Activated CD4-positive, alpha-beta T cell treated with anti-CD3 and anti-CD28 coated beads for 4 hours (primary cell): Measurements from ENCODE around the gene AGAP1.

Experiments
- DNase-seq, 2 donors: peaks; one replicate each; pipeline ENCODE4 v3.0.0-alpha.2; 2020

Gene AGAP1

DNA sequence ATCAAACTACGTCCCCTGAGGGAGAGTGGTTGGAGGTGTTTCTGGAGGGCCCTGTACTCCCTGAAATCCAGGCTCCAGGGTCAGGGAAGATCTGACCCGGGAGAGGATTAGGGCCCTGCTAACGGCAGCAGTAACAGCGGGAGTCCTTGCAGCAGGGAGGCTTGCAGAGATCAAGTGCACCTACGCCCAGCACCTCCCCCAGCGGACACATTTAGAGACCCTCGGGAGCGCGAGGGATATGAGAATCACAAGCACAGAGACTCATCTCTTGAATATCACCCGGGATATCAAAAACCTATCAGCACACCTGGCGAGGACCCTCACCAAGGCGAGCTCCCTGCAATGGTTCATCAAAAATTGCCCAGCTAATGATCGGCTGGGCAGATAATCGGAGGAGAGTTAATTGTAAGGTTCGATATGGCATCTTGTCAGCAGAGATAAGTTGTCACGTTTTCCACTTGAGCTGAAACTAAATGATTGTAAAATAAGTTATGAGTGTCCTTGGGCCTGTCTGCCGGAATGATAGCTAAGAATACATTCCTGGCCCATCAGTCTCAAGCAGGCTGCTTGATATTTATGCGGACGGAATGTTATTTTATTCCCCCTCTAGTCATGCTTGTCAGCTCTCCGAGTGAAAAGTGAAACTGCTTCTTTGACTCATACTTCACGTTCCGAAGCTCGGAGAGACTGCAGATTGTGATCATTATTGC is 464.5 kb downstream of the AGAP1 start:
- DNase-seq, result no peak

DNA sequence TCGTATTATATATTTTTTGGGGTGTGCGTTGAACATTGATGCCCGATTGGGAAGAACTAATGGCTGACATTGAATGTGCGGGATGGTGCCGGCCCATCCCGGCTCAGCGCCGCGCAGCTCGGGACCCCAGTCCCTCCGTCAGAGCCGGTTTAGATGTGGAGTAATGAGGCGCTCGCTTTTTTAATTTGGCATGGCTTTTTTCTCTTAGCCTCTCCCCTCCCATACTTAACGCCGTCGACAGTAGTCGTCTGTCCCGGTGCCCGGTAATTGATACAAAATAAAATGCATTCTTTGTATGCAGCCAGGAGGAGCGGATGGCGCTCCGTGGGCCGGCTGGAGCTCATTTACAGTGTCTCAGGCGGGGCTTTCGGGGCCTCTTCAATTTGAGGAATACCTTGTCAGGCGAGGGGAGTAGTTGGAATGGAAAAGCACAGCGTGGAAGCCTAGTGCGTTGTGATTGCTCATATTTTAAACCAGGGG is 465.1 kb downstream of the AGAP1 start:
- no peak for DNase-seq

DNA sequence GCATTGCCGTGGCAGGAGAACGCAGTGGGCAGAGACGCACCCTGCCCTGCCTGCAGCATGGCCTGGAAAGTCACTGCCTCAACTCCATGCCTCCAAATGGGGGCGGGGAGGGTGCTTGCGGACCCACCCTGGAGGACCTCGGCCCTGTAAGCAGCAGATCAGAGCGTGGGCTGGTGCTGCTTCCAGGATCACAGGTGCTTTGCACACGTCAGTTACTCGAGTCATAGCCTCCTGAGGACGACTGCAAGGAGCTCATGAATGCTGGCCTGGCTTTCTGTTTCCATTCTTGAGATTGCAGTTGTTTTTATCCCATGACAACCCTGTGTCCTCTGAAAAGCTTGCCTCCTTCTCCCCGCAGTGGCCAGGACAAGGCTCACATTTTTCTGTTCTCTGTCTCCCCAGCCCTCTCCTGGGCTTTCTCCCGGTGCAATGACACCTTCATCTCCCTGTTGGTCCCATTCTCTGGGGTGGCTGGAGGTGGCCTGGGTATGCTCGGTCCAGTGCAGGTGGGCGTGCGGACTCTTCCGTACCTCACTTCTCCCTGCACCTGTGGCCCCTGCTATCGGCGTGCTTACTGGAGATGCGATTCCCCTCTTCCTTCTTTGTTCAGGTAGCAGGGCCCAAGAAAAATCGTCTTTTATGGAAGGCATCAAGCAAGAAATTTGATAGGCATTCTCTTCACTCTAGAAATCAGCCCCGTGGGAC is 466.3 kb downstream of the AGAP1 start:
- no peak for DNase-seq

DNA sequence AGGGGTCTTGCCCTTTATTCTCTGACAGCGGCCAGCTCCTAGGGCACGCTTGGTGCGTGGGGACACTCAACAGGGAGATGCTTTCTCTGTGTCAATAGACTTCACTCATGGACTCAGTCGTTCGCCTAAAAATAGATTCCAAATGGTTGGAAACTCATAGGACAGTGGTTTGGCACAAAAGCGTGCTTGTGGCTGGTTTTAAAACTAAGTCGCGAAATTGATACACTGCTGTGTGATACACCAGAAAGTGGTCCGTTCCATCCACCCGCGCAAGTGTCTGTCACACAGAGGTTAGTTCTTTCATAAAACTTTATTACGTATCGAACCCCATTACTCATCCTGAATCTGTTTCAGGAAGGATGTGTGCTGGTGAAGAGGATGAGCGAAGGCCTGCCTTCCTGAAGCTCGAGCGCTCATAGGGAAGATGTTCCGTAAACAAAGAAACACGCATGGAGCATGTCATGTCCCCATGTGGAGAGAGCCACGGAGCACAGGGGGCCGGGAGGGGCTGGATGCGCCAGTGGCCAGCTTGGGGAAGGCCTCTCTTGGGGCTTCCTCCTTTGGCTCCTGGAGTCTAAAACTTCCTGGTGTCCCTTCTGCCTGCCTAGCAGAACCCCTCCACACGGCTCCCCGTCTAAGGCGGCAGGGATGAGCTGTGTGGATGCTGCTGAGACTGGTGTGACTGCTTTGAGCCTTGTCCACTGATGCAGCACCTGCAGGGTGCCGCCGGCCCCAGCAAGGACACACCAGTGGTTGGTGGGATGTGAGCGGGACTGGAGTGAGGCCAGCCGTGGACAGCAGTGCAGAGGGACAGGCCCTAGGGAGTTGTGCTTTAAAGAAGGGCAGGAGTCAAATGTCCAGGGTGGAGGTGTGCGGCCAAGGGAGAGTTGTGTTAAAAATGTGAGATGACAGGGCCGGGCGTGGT is 467.1 kb downstream of the AGAP1 start:
- no peak for DNase-seq

DNA sequence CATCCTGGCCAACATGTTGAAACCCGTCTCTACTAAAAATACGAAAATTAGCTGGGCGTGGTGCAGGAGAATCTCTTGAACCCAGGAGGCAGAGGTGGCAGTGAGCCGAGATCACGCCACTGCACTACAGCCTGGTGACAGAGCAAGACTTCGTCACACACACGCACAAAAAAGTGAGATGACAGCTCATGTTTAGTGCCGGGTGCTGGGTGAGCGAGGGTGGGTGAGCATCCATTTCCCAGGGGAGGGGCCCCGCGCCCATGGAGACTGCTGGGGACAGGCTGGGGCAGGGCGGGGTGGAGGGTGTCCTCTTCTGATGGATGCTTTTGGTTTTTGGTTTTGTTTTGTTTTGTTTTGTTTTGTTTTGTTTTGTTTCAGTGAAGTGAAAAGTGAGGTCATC is 467.9 kb downstream of the AGAP1 start:
- DNase-seq, result no peak

DNA sequence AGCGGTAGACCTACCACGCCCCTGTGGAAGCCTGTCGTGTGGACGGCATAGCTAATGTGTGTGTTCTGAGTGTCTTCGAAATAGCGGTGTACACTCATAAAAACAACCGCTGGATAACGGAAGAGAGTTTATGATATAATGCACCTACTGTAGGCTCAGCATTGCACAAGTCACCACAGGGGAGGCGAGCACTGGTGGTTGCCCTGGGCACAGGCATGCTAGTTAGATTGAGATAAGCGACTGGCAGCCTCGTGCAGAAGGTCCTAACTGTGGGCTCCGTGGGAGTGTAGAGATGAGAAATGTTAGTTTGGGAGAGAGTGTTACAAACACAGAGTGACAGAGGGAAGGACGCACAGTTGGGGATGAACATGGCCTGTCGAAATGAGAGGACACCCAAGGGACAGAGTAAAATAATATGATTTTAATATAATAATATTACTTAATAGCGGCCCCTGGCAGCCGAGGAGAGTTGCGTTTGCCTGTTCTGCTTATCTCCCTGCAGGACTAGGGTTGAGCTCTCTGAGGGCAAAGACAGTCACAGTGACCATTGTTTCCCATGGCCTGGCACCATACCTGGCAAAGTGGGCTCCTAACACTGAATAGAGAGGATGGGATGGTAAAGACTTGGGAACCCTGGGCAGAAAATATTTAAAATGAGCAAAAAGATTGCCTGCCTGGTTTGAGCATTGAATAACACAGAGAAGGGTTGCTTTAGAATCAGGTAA is 470.2 kb downstream of the AGAP1 start:
- DNase-seq, result no peak

DNA sequence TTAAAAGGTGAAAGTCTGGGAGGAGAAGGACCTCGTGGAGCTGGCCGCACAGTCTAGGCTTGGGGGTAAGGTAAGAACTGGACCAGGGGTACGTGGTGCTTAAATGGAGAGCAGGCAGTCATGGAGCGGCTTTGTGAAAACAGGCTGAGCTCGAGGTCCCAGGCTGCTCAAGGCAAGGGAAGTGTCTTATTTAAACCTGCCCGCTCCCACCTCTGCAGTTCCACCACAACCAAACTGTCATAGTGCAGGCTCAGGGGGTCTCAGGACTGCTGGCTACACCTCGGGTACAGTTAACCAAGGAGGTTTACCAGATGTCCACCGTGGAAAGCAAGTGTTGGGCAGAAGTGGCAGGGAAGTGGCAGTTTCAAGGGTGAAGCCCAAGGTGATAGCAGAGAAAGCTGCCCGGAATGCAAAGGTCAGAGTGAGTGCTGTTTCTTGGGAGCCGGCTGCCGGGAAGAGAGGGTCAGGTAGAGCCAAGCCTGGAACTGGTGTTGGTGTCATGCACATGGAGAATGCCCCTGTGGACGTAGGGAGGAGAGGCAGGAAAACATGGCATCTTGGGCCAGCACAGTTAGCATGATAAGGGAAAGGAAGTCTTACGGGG is 471.0 kb downstream of the AGAP1 start:
- DNase-seq, result no peak

DNA sequence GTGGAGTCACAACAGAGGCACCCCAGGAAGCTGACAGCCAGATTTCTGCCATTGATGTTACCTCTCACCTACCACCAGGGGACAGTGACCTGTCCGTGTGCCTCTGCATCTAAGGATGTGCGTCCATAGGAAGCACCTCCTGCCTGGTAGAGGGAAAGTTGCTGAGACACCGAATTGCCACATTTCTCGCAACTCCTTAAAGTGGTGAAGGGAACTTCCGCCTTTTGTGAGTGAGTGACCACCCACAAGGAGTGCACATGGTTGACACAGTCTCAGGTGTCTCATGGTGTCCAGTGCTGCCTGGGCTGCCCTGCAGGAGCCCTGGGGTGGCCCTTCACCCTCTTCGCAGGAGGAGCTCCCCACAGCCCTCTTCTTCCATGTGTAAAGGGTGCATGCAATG is 472.6 kb downstream of the AGAP1 start:
- DNase-seq, result no peak

DNA sequence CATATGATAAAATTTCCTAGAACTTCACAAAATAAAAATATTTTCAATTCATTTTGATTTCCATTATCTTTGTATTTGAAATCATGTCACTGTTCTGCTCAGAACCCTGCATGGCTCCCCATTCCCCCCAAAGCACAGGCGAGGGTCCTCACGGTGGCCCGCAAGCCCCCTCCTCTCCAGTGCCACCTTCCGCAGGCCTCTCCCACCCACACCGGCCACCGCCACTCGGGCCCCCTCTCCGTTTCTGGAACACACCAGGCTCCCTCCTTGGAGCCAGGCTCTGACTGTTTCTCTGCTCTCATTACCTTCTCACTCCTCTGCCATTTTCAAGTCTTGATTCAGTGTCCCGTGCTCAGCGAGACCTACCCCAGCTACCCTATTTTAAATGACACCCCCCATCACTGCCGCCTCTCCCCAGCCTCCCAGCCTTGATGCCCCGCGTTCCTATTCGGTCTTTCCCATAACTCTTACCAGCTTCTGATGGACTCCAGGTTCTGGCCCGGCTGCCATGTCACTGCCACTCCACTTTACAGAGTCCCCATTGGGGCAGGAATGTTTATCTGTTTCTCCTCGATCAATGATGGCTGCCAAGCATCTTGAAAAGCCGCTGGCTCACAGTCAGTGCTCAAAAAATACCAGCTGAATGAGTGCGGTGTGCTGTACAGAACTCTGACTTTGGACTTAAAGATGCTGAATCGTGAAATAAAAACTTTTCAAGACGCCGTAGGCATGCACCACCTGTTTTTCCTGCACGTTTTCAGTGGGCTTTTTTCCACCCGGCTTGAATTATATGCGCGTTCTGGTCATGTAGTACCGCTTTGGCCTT is 473.3 kb downstream of the AGAP1 start:
- DNase-seq, result no peak

DNA sequence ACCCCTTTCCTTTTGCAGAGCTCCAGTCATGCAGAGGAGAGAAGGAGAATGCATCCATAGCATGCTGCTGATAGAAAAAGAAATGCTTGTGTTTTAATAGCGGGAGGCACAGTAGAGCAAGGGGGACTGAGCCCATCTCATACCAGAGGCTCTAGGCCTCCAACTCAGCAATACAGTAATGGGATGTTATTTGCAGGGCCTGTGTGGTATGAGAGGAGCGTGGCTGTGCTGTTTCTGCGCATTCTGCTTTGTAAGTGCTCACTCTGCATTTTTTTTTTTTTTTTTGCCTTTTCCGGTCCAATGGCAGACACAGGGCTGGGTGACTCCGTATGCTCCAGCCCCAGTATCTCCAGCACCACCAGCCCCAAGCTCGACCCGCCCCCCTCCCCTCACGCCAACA is 474.3 kb downstream of the AGAP1 start:
- DNase-seq, result no peak

DNA sequence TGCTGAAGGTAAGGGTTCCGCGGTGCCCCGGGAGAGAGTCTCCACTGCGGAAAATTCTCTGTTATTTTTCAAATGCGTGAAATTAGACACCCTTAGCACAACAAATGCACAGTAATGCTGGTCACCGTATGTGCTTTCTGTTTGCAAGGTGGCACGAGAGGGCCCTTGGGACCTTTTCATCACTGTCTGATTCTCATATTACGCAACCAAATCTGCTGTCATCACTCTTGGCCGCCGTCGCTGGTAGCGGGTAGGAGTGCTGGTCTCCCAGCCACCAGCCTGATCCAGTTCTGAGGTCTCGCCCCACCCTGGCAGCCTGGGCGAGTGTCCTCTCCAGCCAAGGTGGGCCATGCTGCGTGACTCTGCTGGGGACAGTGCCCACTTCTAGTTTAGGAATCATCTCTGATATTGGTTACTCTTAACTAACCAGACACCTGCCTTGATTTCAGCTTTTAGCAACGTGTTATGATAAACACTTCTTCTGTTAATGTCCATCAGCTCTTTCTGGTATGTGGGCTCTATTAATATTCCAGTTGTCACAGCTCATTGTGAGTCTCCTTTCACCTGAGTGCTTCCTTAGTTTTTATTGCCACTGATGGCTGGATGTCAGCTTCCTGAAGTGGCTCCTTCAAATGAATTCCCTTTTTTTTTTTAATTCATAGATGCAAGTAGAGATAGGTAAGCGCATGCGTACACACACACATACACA is 474.9 kb downstream of the AGAP1 start:
- DNase-seq, result no peak

DNA sequence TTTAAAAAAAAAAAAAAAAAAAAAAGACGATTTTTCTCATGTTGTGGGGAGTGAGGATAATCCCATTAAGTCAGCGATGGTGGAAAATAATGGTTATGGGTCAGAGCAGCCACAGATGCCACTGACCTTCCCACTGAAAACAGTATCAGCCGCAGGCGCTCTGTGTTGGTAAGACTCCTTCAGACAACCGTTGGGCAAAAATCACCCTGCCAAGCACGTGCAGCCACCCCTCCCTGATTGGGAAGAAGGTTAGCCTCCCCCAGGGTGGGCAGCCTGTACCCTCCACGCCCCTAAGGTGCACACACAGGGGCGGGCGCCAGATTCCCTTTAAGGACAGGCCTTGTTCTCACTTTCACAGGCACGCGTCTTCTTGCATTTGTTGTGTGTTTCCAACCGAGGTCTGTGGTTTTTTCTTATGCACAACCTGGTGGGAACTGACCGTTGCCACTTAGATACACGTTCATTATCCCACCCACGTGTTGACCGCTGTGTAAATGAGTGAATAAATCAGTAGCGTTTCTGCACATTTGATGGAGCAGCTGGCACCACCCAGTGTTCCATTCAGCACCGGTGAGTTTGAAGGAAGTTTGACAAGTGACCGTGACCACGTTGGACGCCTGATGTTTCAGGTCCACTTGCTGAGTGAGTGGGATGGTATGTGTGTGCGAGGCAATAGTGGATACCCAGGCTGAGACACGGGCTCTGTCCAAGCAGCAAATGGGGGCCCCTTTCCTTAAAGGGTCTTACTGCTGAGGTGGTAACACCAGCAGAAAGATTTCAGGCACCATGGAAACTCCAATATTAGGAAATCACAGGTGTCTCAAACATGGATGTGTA is 476.6 kb downstream of the AGAP1 start:
- DNase-seq, result no peak

DNA sequence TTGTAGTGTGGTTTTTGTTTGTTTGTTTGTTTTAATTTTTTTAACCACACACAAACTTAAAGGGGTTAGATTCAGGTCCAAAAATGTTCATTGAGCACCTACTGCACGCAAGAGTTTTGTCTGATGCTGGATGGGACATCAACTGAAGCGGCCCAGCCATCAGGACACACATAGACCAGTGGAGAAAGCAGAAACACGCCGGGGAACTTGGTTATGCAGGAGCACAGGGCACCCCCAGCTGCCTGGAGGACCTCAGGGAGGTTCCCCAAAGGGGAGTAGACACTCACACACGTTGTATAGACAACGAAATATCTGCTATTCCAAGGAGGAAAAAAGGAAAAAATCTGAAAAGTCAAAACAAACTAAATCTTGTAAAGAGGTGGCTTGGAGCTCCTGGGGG is 482.7 kb downstream of the AGAP1 start:
- no peak for DNase-seq

DNA sequence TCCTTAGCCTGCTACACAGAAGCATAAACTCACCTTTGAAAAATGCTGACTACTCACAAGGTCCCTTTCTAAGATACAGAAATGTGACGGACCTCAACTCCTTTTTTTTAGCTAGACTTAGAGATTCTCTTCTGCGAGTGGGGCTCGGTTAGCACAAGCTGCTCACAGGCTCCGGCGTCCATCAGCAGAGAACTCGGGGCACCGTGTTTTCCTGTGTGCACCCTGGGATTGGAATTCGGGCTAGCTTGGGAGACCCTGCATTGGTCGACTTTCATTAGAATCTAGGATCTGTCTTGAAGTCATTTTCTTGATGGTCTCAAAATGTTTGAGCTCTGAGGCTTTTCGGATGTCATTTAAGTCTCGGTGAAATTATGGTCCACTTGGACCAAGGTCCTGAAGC is 483.1 kb downstream of the AGAP1 start:
- no peak for DNase-seq

DNA sequence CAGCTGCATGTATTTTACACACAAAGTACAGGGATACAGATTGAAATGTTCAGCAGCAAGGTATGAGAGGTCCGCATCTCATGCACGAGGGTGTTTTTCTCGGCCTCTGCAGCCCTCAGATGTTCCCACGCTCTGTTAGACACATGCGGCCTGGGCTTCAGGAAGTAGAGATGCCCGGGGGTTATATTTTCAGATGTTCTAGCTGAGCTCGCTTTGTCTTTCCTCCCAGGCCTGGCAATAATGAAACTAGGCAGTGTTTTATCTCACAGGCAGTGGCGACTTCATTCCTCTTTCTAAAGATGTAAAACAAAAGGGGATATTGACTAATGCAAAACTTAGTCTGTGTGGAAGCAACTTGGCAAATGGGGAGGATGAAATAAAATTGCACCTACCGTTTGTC is 483.6 kb downstream of the AGAP1 start:
- DNase-seq, result no peak

DNA sequence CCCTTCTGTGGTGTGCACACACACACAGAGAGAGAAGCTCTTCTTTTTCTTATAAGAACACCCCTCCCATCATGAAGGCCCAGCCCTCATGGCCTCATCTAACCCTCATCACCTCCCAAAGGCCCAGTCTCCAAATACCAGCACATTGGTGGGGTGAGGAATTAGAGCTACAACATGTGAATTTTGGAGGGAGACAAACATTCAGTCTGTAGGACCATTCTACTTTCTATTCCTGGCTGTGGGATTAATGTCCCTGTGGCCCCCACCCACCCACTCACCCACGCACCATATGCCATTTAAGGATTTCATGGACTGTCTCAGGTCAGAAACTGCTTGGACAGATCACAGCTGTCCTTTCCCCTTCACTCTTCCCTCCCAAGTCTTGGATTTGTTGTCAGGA is 484.2 kb downstream of the AGAP1 start:
- DNase-seq, result no peak

DNA sequence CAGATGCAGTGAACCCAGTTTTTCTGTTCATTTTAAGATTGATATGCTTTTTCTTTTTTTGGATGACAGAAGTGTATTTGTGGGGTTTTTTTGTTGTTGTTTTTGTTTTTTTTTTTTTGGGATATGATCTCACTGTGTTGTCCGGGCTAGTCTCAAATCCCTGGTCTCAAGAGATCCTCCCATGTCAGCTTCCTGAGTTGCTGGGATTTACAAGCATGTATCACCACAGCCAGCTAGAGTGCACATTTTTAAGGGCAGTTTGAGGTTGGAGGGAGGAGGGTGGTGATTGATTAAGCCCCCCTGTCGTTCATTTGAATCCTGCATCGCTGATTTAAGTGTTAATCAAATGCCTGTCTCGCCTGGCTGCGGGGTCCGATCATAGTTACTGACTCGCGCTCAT is 485.2 kb downstream of the AGAP1 start:
- no peak for DNase-seq

DNA sequence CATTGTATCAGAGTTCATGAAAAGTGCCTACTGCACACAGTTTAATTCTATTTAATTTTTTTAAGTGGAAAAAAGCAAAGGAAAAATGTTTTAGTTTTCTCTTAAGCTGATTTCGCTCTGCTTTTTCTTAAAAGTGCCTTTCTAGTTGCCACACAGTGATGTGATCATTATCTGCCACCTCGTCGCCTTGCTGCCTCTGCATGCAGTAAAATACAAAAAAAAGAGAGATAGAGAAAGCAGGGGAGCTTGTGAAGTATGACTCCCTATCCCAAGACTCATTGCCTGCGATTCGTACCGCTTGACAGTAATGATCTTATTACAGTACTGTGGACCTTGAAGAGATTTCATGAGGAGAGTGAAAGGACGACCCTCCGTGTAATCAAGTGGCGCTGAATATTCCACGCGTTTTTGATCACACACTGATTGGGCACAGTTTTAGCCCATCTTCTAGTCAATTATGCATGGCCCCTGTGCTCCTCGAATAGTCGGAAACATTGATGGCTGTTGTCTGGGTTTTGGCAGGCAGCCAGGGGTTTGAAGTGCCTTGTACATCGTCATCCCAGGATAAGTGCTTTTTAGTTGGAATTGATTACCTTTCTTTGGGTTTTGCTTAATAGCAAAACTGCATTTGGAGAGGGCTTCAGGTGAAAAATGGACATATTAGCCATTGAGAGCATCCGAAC is 486.1 kb downstream of the AGAP1 start:
- no peak for DNase-seq

DNA sequence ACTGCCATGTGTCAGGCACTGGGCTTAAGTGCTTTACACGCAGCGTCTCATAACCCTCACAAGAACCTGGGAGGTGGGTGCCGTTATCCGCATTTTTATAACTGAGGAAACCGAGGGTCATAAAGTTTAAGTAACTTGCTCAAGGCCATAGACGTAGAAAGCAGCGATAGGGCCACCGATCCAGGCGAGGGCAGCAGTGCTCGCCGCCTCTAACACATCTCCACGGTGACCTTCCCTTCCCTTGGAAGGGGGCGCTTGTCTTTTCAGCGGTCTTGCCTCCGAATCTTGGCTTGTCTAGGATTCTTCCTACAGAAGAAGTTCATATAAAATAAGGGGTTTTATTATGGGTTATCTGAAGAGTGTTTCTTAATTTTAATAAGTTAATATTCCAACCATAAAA is 487.8 kb downstream of the AGAP1 start:
- no peak for DNase-seq
